Measurements from ENCODE around the gene PML. TPM values are rescaled to one million over a fixed set of nuclear protein-coding genes. Genes with fewer than 3 reads are reported as not detected.
A peak's percentile ranks its signal among the peaks of the same experiment; 100 is the strongest.

Gene PML, protein sequence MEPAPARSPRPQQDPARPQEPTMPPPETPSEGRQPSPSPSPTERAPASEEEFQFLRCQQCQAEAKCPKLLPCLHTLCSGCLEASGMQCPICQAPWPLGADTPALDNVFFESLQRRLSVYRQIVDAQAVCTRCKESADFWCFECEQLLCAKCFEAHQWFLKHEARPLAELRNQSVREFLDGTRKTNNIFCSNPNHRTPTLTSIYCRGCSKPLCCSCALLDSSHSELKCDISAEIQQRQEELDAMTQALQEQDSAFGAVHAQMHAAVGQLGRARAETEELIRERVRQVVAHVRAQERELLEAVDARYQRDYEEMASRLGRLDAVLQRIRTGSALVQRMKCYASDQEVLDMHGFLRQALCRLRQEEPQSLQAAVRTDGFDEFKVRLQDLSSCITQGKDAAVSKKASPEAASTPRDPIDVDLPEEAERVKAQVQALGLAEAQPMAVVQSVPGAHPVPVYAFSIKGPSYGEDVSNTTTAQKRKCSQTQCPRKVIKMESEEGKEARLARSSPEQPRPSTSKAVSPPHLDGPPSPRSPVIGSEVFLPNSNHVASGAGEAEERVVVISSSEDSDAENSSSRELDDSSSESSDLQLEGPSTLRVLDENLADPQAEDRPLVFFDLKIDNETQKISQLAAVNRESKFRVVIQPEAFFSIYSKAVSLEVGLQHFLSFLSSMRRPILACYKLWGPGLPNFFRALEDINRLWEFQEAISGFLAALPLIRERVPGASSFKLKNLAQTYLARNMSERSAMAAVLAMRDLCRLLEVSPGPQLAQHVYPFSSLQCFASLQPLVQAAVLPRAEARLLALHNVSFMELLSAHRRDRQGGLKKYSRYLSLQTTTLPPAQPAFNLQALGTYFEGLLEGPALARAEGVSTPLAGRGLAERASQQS
- 9.8 and 11.7 TPM in 2 replicates for total RNA-seq (2014; rRNA removed; shearing (Covaris generic))

DNA sequence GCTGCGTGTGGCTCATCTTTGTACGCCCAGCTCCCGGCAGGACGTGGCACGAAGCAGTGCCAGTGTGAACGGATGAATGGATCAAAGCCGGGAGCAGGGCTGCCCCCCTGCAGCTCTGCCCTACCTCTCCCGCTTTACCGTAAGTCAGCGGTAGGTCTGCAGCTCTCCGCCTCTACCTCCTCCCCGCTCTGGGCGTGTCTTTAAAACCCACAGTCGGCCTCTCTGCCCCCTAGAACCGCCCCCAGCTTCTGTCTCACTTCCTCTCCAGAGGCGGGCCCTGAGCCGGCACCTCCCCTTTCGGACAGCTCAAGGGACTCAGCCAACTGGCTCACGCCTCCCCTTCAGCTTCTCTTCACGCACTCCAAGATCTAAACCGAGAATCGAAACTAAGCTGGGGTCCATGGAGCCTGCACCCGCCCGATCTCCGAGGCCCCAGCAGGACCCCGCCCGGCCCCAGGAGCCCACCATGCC is at the start of gene PML:
TSS of gene PML (plus strand) at position 304 of the 471 bp plus-strand sequence. CDS start at position 401, 97 bp downstream.
- H3K27me3 ChIP-seq: no peaks in the 10 kb centered on the region
- H3K36me3 ChIP-seq: no peaks in the 10 kb centered on the region
- DNase-seq: peak; percentile 96
- H3K4me1 ChIP-seq: peaks cover 21% of the 10 kb centered on the region
- H3K9me3 ChIP-seq (replicated peaks): no peaks in the 10 kb centered on the region
- peak within 1 kb of the TSS; percentile 79 for H3K4me3 ChIP-seq
- peak within 1 kb of the TSS; percentile 40 for H3K27ac ChIP-seq

DNA sequence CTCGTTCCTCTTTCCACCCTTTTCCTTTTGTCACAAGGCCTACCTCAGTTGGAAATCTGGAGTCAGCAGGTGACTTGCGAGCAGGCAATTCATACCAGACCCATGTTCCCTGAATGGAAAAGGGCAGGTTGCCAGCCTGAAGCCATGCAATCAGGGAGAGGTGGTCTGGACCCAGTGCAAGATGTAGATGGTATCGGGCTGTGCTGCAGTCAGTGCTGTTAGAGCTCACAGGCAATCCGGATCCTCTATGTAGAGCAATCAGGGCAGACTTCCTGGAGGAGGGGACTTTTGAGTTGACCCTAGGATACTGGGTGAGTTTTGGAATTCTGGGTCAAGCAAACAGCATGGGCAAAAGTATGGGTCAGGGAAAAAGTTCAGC is 49.4 kb upstream of the PML start:
- Histone ChIP-seq H3K9me3 (replicated peaks) (no peaks in the 10 kb centered on the region), H3K36me3 (no peaks in the 10 kb centered on the region)

DNA sequence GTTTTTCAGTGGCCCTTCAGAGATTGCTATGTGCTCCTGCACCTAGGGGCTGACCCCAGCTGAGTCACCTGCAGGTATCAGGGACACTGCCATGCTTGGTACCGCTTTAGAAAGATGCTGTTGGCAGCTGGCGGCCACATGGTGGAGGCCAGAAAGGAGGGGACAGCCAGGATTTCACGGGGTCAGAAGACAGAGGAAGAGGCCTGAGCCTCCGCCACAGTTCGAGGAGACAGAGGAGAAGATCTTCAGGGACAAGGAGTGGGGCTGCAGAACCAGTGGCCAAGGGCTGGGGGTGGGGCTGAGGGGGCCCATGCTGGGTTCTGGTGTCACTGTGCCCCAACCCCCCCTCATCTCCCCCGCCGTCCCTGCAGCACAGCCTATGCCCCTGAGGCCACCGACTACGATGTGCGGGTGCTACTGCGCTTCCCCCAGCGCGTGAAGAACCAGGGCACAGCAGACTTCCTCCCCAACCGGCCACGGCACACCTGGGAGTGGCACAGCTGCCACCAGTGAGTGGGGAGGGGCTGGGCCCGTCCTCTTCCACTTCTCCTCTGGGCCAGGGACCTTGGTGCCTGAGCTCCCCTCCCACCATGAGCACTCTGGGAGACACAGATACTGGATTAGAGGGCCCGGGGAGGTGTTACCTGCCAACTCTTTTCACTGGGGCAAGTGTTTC is 48.3 kb upstream of the PML start:
- Histone ChIP-seq H3K4me3 (no peak overlapping the region), H3K27me3 (no peaks in the 10 kb centered on the region), H3K36me3 (no peaks in the 10 kb centered on the region), H3K9me3 (replicated peaks) (no peaks in the 10 kb centered on the region), H3K4me1 (peaks cover 21% of the 10 kb centered on the region), H3K27ac (no peak overlapping the region)
- no peak for DNase-seq

More for the DNA sequence above, 49.4 kb upstream of the PML start:
- Histone ChIP-seq H3K4me1 (peaks cover 23% of the 10 kb centered on the region), H3K27ac (no peak overlapping the region), H3K27me3 (no peaks in the 10 kb centered on the region), H3K4me3 (no peak overlapping the region)
- no peak for DNase-seq

- Histone ChIP-seq H3K27ac (no peak overlapping the region), H3K4me3 (no peak overlapping the region), H3K36me3 (no peaks in the 10 kb centered on the region), H3K9me3 (replicated peaks) (no peaks in the 10 kb centered on the region), H3K4me1 (peaks cover 20% of the 10 kb centered on the region), H3K27me3 (no peaks in the 10 kb centered on the region)
- no peak for DNase-seq
These were observed 47.6 kb upstream of the PML start for GRCh38 chr15:73946795-73947370.

DNA sequence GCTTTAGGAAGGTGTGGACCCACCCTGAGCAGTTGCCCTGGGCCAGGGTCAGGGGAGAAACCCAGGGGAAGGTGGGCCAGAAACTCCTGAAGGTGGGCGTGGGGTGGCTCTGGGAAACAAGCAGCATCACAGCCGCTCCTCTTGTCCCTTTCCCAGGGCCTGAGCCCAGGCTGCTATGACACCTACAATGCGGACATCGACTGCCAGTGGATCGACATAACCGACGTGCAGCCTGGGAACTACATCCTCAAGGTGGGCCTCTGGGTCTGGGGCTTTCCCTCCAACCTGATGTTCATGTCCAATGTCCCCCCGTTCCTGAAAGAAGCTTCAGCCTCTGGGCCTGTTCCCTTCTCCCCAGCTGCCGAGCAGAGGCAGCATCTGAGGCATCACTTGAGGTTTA is 46.9 kb upstream of the PML start:
- peaks cover 17% of the 10 kb centered on the region for H3K4me1 ChIP-seq
- H3K9me3 ChIP-seq (replicated peaks): no peaks in the 10 kb centered on the region
- no peak overlapping the region for H3K27ac ChIP-seq
- DNase-seq: no peak
- no peak overlapping the region for H3K4me3 ChIP-seq
- no peaks in the 10 kb centered on the region for H3K27me3 ChIP-seq
- no peaks in the 10 kb centered on the region for H3K36me3 ChIP-seq

GRCh38 chr15:73948396-73948795 is 46.1 kb upstream of the PML start:
- Histone ChIP-seq H3K9me3 (replicated peaks) (no peaks in the 10 kb centered on the region), H3K36me3 (no peaks in the 10 kb centered on the region), H3K4me1 (peaks cover 17% of the 10 kb centered on the region), H3K27me3 (no peaks in the 10 kb centered on the region), H3K27ac (no peak overlapping the region), H3K4me3 (no peak overlapping the region)
- DNase-seq: no peak

DNA sequence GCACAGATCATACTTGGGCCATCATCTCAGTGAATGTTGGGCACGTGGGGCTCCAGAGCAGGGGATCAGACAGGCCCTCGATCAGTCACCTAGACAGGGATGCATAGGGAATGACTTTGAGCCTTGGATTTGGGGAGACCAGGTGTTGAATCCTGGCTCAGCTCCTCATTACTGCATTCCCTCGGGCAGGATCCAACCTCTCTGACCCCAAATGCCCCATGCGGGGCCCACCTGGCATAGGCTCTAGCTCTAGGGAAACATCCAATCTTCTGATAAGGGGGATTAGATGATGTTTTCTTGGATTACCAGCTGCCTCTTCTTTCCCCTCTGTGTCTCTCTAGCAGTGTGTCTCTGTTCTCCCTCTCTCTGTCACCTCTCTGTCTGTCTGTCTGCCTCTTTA is 45.5 kb upstream of the PML start:
- peaks cover 17% of the 10 kb centered on the region for H3K4me1 ChIP-seq
- no peaks in the 10 kb centered on the region for H3K36me3 ChIP-seq
- no peak overlapping the region for H3K27ac ChIP-seq

GRCh38 chr15:73949496-73949895 is 45.0 kb upstream of the PML start:
- Histone ChIP-seq H3K27ac (no peak overlapping the region), H3K36me3 (no peaks in the 10 kb centered on the region), H3K27me3 (no peaks in the 10 kb centered on the region), H3K9me3 (replicated peaks) (no peaks in the 10 kb centered on the region), H3K4me3 (no peak overlapping the region), H3K4me1 (peaks cover 17% of the 10 kb centered on the region)
- DNase-seq: no peak

More for the DNA sequence above, 45.5 kb upstream of the PML start:
- Histone ChIP-seq H3K9me3 (replicated peaks) (no peaks in the 10 kb centered on the region), H3K27me3 (no peaks in the 10 kb centered on the region), H3K4me3 (no peak overlapping the region)
- DNase-seq: no peak

GRCh38 chr15:73950479-73950830 is 44.1 kb upstream of the PML start:
- H3K4me1 ChIP-seq: peaks cover 17% of the 10 kb centered on the region
- no peaks in the 10 kb centered on the region for H3K9me3 ChIP-seq (replicated peaks)
- DNase-seq: no peak
- H3K4me3 ChIP-seq: no peak overlapping the region
- peak overlapping the region; percentile 85 for H3K27ac ChIP-seq
- no peaks in the 10 kb centered on the region for H3K36me3 ChIP-seq
- H3K27me3 ChIP-seq: no peaks in the 10 kb centered on the region

GRCh38 chr15:73950831-73951561 is 43.5 kb upstream of the PML start:
- H3K4me3 ChIP-seq: no peak overlapping the region
- H3K36me3 ChIP-seq: no peaks in the 10 kb centered on the region
- peak; percentile 96 to 97 for DNase-seq
- H3K27ac ChIP-seq: peak overlapping the region; percentile 85
- no peaks in the 10 kb centered on the region for H3K9me3 ChIP-seq (replicated peaks)
- peaks cover 19% of the 10 kb centered on the region for H3K4me1 ChIP-seq
- H3K27me3 ChIP-seq: no peaks in the 10 kb centered on the region

DNA sequence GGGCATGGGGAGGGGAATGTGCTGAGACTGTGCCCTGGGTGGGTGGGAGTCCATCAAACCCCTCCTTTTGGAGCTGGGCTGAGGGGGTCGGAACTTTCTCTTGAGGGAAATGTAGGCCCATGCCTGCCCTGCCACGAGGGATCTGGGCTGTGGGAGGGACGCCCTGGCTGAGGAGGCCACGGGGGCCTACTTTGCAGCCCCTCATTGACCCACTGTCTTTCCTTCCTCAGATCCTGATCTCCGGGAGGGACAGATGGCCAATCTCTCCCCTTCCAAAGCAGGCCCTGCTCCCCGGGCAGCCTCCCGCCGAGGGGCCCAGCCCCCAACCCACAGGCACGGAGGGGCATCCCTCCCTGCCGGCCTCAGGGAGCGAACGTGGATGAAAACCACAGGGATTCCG is 42.9 kb upstream of the PML start:
- no peaks in the 10 kb centered on the region for H3K27me3 ChIP-seq
- H3K36me3 ChIP-seq: no peaks in the 10 kb centered on the region

DNA sequence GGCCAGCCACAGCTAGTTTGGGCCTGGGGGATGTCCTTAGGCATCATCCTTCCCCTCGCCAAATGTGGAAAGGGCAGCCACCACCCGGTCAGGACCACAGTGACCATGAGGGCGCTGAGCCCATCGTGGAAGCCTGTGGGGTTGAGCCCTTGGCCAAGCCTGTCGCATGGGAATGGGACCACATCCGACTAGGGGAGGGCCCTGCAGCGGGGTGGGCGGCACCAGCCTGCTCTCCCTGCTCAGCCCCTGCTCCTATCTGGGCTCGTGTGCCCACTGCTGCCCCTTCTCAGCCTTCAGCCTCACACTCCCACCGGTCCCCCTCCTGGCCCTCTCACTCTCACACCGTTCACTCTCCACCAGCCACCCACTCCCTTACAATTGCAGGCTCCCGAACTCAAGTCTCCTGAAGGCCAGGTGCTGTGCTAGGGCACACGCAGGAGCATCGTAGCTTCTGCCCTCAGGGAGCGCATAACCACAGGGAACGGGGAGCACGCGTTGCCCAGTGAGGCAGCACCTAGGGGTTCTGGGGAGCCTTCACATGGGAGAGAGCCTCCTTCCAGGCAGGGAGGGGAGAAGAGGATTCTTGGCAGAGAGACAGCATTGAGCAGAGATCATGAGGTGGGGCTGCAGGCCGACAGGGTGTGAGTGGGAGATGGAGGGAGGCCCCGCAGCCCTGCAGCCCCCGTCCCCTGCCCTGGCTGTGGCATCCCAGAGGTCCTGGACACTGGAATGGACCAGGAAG is 42.2 kb upstream of the PML start:
- Histone ChIP-seq H3K9me3 (replicated peaks) (no peaks in the 10 kb centered on the region), H3K27me3 (no peaks in the 10 kb centered on the region), H3K4me1 (peaks cover 33% of the 10 kb centered on the region), H3K36me3 (no peaks in the 10 kb centered on the region), H3K27ac (peak overlapping the region; percentile 85), H3K4me3 (no peak overlapping the region)
- DNase-seq: no peak

More for the DNA sequence above, 42.9 kb upstream of the PML start:
- no peak overlapping the region for H3K4me3 ChIP-seq
- peak overlapping the region; percentile 85 for H3K27ac ChIP-seq
- no peak for DNase-seq
- no peaks in the 10 kb centered on the region for H3K9me3 ChIP-seq (replicated peaks)
- peaks cover 25% of the 10 kb centered on the region for H3K4me1 ChIP-seq

- no peaks in the 10 kb centered on the region for H3K36me3 ChIP-seq
- H3K27ac ChIP-seq: no peak overlapping the region
- H3K27me3 ChIP-seq: no peaks in the 10 kb centered on the region
- H3K9me3 ChIP-seq (replicated peaks): no peaks in the 10 kb centered on the region
- no peak for DNase-seq
- peaks cover 41% of the 10 kb centered on the region for H3K4me1 ChIP-seq
- H3K4me3 ChIP-seq: no peak overlapping the region
These were observed 41.4 kb upstream of the PML start for GRCh38 chr15:73952913-73953750.

Measured in SJCRH30 (cell line).